Liver (tissue), 9 donors: ENCODE results near the gene UROC1. TPM values are rescaled to one million over a fixed set of nuclear protein-coding genes. Genes with fewer than 3 reads are reported as not detected.

ENCODE experiments used
- DNase-seq: peaks from one replicate; pipeline ENCODE4 v3.0.0-alpha.2; 2017; ENCODE audit warnings: low spot score
- H3K27ac ChIP-seq, 2 donors: one replicate each; pipeline ENCODE4 v1.7.0; 2013; ENCODE audit warnings: inconsistent platforms in 2 of 2, low read length in 2 of 2, control low read depth in 1 of 2, low read depth in 1 of 2, mild to moderate bottlenecking in 1 of 2
- H3K27me3 ChIP-seq, 4 donors: one replicate each; pipeline versions ENCODE4 v1.6.1 to v1.7.0; 2013; ENCODE audit warnings: low read length in 3 of 4, inconsistent platforms in 1 of 4, mild to moderate bottlenecking in 1 of 4, moderate library complexity in 1 of 4; ENCODE audit not compliant: control insufficient read depth in 4 of 4, insufficient read depth in 4 of 4
- H3K36me3 ChIP-seq, 4 donors: one replicate each; pipeline versions ENCODE4 v1.6.1 to v1.7.0; 2013; ENCODE audit warnings: low read length in 3 of 4, mild to moderate bottlenecking in 3 of 4, low read depth in 1 of 4, moderate library complexity in 1 of 4; ENCODE audit not compliant: control insufficient read depth in 4 of 4, insufficient read depth in 3 of 4
- H3K4me1 ChIP-seq, 4 donors: one replicate each; pipeline versions ENCODE4 v1.6.1 to v1.7.0; 2013; ENCODE audit warnings: low read length in 3 of 4, mild to moderate bottlenecking in 3 of 4, moderate library complexity in 1 of 4; ENCODE audit not compliant: control insufficient read depth in 4 of 4, insufficient read depth in 4 of 4
- H3K4me3 ChIP-seq, 3 donors: one replicate each; pipeline versions ENCODE4 v1.6.1 to v1.7.0; 2013; ENCODE audit warnings: low read length in 3 of 3, control low read depth in 1 of 3, low read depth in 1 of 3, mild to moderate bottlenecking in 1 of 3
- H3K9ac ChIP-seq, 2 donors: one replicate each; pipeline ENCODE4 v1.7.0; 2013; ENCODE audit warnings: low read length in 2 of 2, mild to moderate bottlenecking in 2 of 2, moderate library complexity in 2 of 2, control low read depth in 1 of 2, low read depth in 1 of 2
- H3K9me3 ChIP-seq, 4 donors: one replicate each; pipeline versions ENCODE4 v1.6.1 to v1.7.0; 2013; ENCODE audit warnings: low read length in 3 of 4; ENCODE audit not compliant: control insufficient read depth in 4 of 4
- FOXA1 ChIP-seq: IDR thresholded peaks from 2 replicates; pipeline ENCODE4 v1.6.1; 2016; ENCODE audit warnings: antibody characterized with exemption
- GABPA ChIP-seq, 2 donors: IDR thresholded peaks in 1 of 2; conservative IDR thresholded peaks in 1 of 2; 2 replicates each; pipeline ENCODE4 v1.6.1; 2016; ENCODE audit warnings: antibody characterized with exemption in 2 of 2, mild to moderate bottlenecking in 1 of 2, moderate library complexity in 1 of 2
- HNF4A ChIP-seq, 2 donors: conservative IDR thresholded peaks; 2 replicates each; pipeline ENCODE4 v1.6.1; 2016; ENCODE audit warnings: antibody characterized with exemption in 2 of 2, mild to moderate bottlenecking in 2 of 2
- JUND ChIP-seq, 2 donors: IDR thresholded peaks; 2 replicates each; pipeline ENCODE4 v1.6.1; 2016; ENCODE audit warnings: antibody characterized with exemption in 2 of 2
- NR2F2 ChIP-seq: IDR thresholded peaks from 2 replicates; pipeline ENCODE4 v1.6.1; 2016; ENCODE audit warnings: antibody characterized with exemption
- RAD21 ChIP-seq, 2 donors: IDR thresholded peaks; 2 replicates each; pipeline ENCODE4 v1.6.1; 2016; ENCODE audit warnings: antibody characterized with exemption in 2 of 2, mild to moderate bottlenecking in 2 of 2
- RXRA ChIP-seq, 2 donors: IDR thresholded peaks; 2 replicates each; pipeline ENCODE4 v1.6.1; 2017 to 2018; ENCODE audit warnings: antibody characterized with exemption in 2 of 2, mild to moderate bottlenecking in 1 of 2
- SP1 ChIP-seq: IDR thresholded peaks from 2 replicates; pipeline ENCODE4 v1.6.1; 2018; ENCODE audit warnings: antibody characterized with exemption, mild to moderate bottlenecking
- YY1 ChIP-seq: IDR thresholded peaks from 2 replicates; pipeline ENCODE4 v1.6.1; 2016; ENCODE audit warnings: antibody characterized with exemption, mild to moderate bottlenecking
- WGBS: extraction: QIAGEN DNeasy Blood & Tissue Kit; methylation state at CpG from one replicate; pipeline ENCODE4 v1.1.7; 2013; 5-methylcytosine and 5-hydroxymethylcytosine counted together
- polyA plus RNA-seq, 2 donors: library from polyadenylated mRNA; stranded (reverse) in 1 of 2; unstranded in 1 of 2; fragments of 200-250 nt in 1 of 2; fragments of >200 nt in 1 of 2; fragmentation: Nextera tagmentation in 1 of 2; extraction: Ambion mirVana in 1 of 2; gene quantifications; one replicate each; pipeline versions ENCODE4 v1.2.1 to v1.2.3, GENCODE V29; 2013 to 2015
- total RNA-seq, 2 donors: library from RNA; depleted of rRNA; stranded (reverse); fragments of >200 nt; gene quantifications; one replicate each; pipeline ENCODE4 v1.2.3, GENCODE V29; 2014
- TF ChIP-seq, protein P1 (sequence below): IDR thresholded peaks from 2 replicates; pipeline ENCODE4 v1.6.1; 2016; ENCODE audit warnings: antibody characterized with exemption
- TF ChIP-seq, protein P2 (sequence below): IDR thresholded peaks from 2 replicates; pipeline ENCODE4 v1.6.1; 2016; ENCODE audit warnings: antibody characterized with exemption, mild to moderate bottlenecking
- TF ChIP-seq, protein P3 (sequence below): fragments of 150-350 bp; IDR thresholded peaks from 2 replicates; pipeline ENCODE4 v1.5.1; 2017; ENCODE audit warnings: improper control_type of control experiment, low read depth, low read length; ENCODE audit not compliant: missing input control
- TF ChIP-seq, protein P4 (sequence below): IDR thresholded peaks from 2 replicates; pipeline ENCODE4 v1.6.1; 2016; ENCODE audit warnings: antibody characterized with exemption
- donor health status: healthy.
- donor health status: healthy.
- donor health status: healthy.
- donor health status: healthy.
- donor health status: healthy.

Gene UROC1
- total and polyA plus RNA-seq, 4 donors, result 5.9 to 28.4 (median 18.2) TPM

DNA sequence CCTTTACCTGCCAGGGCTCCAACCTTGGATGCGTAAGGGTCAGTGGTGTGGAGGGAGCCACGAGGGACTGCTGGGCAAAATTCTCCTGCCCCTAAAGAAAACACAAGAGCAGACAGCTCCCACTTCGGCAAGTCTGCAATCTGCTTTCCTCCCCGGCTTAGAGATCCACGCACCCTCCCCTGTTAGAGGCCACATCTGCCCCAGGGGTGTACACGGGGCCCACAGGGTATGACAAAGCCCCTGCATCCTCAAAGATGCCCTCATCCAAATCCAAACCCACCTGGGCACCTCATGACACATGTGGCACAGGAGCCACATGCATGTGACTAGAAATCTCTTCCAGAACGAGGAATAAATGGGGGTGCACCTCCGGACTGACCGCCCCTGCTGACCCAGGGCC is 67.4 kb downstream of the UROC1 start:
- Histone ChIP-seq H3K4me3 (no peak overlapping the region), H3K4me1 (peaks cover 14 to 56% (median 50%) of the 10 kb centered on the region in 4 donors), H3K9ac (no peak overlapping the region), H3K27me3 (no peaks in the 10 kb centered on the region), H3K9me3 (no peaks in the 10 kb centered on the region), H3K36me3 (peaks cover 4 to 14% (median 11%) of the 10 kb centered on the region in 4 donors), H3K27ac (peak overlapping the region; percentile 17 to 51)
- peak; percentile 30 for DNase-seq
- 80% methylated on average over 9 of the region's 9 CpGs for WGBS
- TF ChIP-seq RAD21 (IDR thresholded peaks at IDR 0.05) (no peak), GABPA (IDR thresholded peaks at IDR 0.05 in 1 of 2, conservative IDR thresholded peaks at IDR 0.05 in 1 of 2) (no peak), SP1 (no peak), JUND (IDR thresholded peaks at IDR 0.05) (no peak), FOXA1 (no peak)

DNA sequence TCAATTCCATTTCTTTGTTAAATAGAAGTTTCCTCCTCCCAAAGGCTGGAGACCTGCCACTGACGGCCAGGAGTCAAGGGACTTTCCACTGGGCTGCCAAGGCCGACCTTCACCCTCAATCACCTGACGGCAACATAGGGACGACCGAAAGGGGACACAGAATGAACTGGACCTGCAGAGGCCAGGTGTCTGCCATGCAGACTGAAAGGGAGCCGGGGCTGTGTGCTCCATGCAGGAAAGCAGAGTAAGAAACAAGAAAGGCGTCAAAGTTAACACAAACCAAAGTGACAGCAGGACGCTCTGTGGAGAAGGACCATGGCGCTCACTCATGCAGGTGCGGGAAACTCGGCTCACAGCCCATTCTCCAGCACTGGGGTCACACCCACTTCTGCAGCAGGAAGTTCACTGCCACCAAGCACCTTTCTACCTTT is 67.9 kb downstream of the UROC1 start:
- Histone ChIP-seq H3K4me1 (peaks cover 14 to 58% (median 49%) of the 10 kb centered on the region in 4 donors), H3K27me3 (no peaks in the 10 kb centered on the region), H3K4me3 (no peak overlapping the region), H3K9ac (no peak overlapping the region), H3K27ac (peak overlapping the region; percentile 29 to 51), H3K9me3 (no peaks in the 10 kb centered on the region), H3K36me3 (peaks cover 4 to 14% (median 11%) of the 10 kb centered on the region in 4 donors)
- TF ChIP-seq, protein P1, sequence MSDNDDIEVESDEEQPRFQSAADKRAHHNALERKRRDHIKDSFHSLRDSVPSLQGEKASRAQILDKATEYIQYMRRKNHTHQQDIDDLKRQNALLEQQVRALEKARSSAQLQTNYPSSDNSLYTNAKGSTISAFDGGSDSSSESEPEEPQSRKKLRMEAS, result peak; percentile 27
- TF ChIP-seq NR2F2, result no peak
- TF ChIP-seq RAD21 (IDR thresholded peaks at IDR 0.05), result peak in 1 of 2 donors; percentile 37
- TF ChIP-seq JUND (IDR thresholded peaks at IDR 0.05), result no peak
- peak; percentile 85 to 90 for TF ChIP-seq RXRA (IDR thresholded peaks at IDR 0.05)
- TF ChIP-seq SP1, result peak; percentile 77
- TF ChIP-seq, protein P2, sequence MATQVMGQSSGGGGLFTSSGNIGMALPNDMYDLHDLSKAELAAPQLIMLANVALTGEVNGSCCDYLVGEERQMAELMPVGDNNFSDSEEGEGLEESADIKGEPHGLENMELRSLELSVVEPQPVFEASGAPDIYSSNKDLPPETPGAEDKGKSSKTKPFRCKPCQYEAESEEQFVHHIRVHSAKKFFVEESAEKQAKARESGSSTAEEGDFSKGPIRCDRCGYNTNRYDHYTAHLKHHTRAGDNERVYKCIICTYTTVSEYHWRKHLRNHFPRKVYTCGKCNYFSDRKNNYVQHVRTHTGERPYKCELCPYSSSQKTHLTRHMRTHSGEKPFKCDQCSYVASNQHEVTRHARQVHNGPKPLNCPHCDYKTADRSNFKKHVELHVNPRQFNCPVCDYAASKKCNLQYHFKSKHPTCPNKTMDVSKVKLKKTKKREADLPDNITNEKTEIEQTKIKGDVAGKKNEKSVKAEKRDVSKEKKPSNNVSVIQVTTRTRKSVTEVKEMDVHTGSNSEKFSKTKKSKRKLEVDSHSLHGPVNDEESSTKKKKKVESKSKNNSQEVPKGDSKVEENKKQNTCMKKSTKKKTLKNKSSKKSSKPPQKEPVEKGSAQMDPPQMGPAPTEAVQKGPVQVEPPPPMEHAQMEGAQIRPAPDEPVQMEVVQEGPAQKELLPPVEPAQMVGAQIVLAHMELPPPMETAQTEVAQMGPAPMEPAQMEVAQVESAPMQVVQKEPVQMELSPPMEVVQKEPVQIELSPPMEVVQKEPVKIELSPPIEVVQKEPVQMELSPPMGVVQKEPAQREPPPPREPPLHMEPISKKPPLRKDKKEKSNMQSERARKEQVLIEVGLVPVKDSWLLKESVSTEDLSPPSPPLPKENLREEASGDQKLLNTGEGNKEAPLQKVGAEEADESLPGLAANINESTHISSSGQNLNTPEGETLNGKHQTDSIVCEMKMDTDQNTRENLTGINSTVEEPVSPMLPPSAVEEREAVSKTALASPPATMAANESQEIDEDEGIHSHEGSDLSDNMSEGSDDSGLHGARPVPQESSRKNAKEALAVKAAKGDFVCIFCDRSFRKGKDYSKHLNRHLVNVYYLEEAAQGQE, result peak; percentile 22
- TF ChIP-seq, protein P3, sequence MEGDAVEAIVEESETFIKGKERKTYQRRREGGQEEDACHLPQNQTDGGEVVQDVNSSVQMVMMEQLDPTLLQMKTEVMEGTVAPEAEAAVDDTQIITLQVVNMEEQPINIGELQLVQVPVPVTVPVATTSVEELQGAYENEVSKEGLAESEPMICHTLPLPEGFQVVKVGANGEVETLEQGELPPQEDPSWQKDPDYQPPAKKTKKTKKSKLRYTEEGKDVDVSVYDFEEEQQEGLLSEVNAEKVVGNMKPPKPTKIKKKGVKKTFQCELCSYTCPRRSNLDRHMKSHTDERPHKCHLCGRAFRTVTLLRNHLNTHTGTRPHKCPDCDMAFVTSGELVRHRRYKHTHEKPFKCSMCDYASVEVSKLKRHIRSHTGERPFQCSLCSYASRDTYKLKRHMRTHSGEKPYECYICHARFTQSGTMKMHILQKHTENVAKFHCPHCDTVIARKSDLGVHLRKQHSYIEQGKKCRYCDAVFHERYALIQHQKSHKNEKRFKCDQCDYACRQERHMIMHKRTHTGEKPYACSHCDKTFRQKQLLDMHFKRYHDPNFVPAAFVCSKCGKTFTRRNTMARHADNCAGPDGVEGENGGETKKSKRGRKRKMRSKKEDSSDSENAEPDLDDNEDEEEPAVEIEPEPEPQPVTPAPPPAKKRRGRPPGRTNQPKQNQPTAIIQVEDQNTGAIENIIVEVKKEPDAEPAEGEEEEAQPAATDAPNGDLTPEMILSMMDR, result no peak
- no peak for TF ChIP-seq GABPA (IDR thresholded peaks at IDR 0.05 in 1 of 2, conservative IDR thresholded peaks at IDR 0.05 in 1 of 2)
- peak; percentile 49 for TF ChIP-seq YY1
- peak; percentile 79 to 83 for TF ChIP-seq HNF4A (conservative IDR thresholded peaks at IDR 0.05)
- WGBS, result 37% methylated on average over 11 of the region's 11 CpGs
- peak; percentile 40 for DNase-seq

DNA sequence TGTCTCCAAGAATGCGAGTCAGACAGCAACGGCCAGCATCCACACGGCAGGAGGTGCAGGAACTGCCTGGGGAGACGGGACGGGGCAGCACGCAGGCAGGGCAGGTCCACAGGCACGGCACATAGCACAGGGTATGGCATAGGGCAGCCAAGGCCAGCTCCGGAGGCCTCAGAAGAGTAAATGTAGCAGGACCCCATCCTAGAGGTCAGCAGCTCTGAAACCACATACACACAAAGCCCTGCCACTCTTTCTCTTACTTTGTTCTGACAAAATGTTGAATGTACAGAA is 68.7 kb downstream of the UROC1 start:
- Histone ChIP-seq H3K27me3 (no peaks in the 10 kb centered on the region), H3K9ac (no peak overlapping the region), H3K9me3 (no peaks in the 10 kb centered on the region), H3K4me3 (no peak overlapping the region), H3K36me3 (peaks cover 4 to 14% (median 11%) of the 10 kb centered on the region in 4 donors), H3K27ac (peak overlapping the region in 1 of 2 donors; percentile 10), H3K4me1 (peaks cover 14 to 58% (median 49%) of the 10 kb centered on the region in 4 donors)
- DNase-seq, result no peak
- 96% methylated on average over 8 of the region's 8 CpGs for WGBS
- TF ChIP-seq YY1, result no peak
- no peak for TF ChIP-seq SP1
- TF ChIP-seq, protein P4, sequence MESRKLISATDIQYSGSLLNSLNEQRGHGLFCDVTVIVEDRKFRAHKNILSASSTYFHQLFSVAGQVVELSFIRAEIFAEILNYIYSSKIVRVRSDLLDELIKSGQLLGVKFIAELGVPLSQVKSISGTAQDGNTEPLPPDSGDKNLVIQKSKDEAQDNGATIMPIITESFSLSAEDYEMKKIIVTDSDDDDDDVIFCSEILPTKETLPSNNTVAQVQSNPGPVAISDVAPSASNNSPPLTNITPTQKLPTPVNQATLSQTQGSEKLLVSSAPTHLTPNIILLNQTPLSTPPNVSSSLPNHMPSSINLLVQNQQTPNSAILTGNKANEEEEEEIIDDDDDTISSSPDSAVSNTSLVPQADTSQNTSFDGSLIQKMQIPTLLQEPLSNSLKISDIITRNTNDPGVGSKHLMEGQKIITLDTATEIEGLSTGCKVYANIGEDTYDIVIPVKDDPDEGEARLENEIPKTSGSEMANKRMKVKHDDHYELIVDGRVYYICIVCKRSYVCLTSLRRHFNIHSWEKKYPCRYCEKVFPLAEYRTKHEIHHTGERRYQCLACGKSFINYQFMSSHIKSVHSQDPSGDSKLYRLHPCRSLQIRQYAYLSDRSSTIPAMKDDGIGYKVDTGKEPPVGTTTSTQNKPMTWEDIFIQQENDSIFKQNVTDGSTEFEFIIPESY, result no peak
